Caco-2 (cell line): ENCODE data around the gene SMIM15. TPM values are rescaled to one million over a fixed set of nuclear protein-coding genes. Genes with fewer than 3 reads are reported as not detected.

ENCODE experiments used
- BruUV-seq: library from RNA; stranded (reverse); fragments of 400-500 nt; replicated peaks from 2 replicates; lab custom pipeline; 2021; lab: Mats Ljungman, UMichigan
- CTCF ChIA-PET: fragments of 300-600 bp; sonication (Branson Sonifier 250); formaldehyde crosslinking; loops from one replicate; lab custom pipeline; 2022; ENCODE audit warnings: antibody characterized with exemption; lab: Charles Lee
- POLR2A ChIA-PET: fragments of 300-600 bp; sonication (Branson Sonifier 250); formaldehyde crosslinking; loops from one replicate; lab custom pipeline; 2022; ENCODE audit warnings: antibody characterized with exemption; lab: Charles Lee
- DNase-seq, 2 experiments: peaks; one replicate each; pipeline versions ENCODE4 v3.0.0 to v3.0.0-alpha.2; 2020 to 2022
- H3K27me3 ChIP-seq: replicated peaks from 2 replicates; pipeline ENCODE4 v1.6.0; 2011; ENCODE audit warnings: low read length; ENCODE audit not compliant: control insufficient read depth, insufficient read depth
- H3K36me3 ChIP-seq: 2 replicates; pipeline ENCODE4 v1.5.1; 2011; ENCODE audit warnings: low read length; ENCODE audit not compliant: control insufficient read depth, insufficient read depth
- H3K4me1 ChIP-seq: fragments of 250-450 bp; sonication (Bioruptor Pico); 2 replicates; pipeline ENCODE4 v1.5.1; 2020; ENCODE audit warnings: mild to moderate bottlenecking
- H3K4me3 ChIP-seq: 2 replicates; pipeline ENCODE4 v1.5.1; 2011; ENCODE audit warnings: low read depth, mild to moderate bottlenecking, control low read depth, low read length
- H3K9me3 ChIP-seq: fragments of 250-450 bp; sonication (Bioruptor Pico); 2 replicates; pipeline ENCODE4 v1.5.1; 2020; ENCODE audit warnings: mild to moderate bottlenecking, moderate library complexity
- H3K27ac Mint-ChIP-seq: one replicate; pipeline ENCODE4 v1.8.0; 2022; ENCODE audit warnings: mixed read lengths; ENCODE audit not compliant: unreplicated experiment
- H3K27me3 Mint-ChIP-seq: one replicate; pipeline ENCODE4 v1.8.0; 2022; ENCODE audit warnings: mixed read lengths; ENCODE audit not compliant: insufficient read depth, unreplicated experiment
- H3K36me3 Mint-ChIP-seq: one replicate; pipeline ENCODE4 v1.8.0; 2022; ENCODE audit warnings: mild to moderate bottlenecking, mixed read lengths; ENCODE audit not compliant: insufficient read depth, unreplicated experiment
- H3K4me1 Mint-ChIP-seq: one replicate; pipeline ENCODE4 v1.8.0; 2022; ENCODE audit warnings: low read depth, mixed read lengths; ENCODE audit not compliant: unreplicated experiment
- H3K4me3 Mint-ChIP-seq: one replicate; pipeline ENCODE4 v1.8.0; 2022; ENCODE audit warnings: mild to moderate bottlenecking, moderate library complexity, mixed read lengths; ENCODE audit not compliant: unreplicated experiment
- H3K9me3 Mint-ChIP-seq: one replicate; pipeline ENCODE4 v1.8.0; 2022; ENCODE audit warnings: mixed read lengths; ENCODE audit not compliant: unreplicated experiment
- intact Hi-C: fragments of 100-400 bp; cut with micrococcal nuclease; formaldehyde crosslinking; loops from one replicate; pipeline ENCODE4 v1.10.0; 2022; ENCODE audit not compliant: unreplicated experiment
- total RNA-seq: library from RNA; stranded (reverse); gene quantifications from 2 replicates; pipeline ENCODE4 v1.2.3, GENCODE V29; 2022
- TF ChIP-seq, protein P1 (sequence below), 2 experiments: fragments of 200-600 bp in 1 of 2; IDR thresholded peaks; 1 replicate in 1 of 2; 2 replicates in 1 of 2; pipeline versions ENCODE4 v1.5.1 to v1.8.0; 2011 to 2022; ENCODE audit warnings: antibody characterized with exemption in 1 of 2, control low read depth in 1 of 2, inconsistent platforms in 1 of 2, low read depth in 1 of 2, low read length in 1 of 2, mild to moderate bottlenecking in 1 of 2, moderate library complexity in 1 of 2; ENCODE audit not compliant: insufficient read depth in 1 of 2, severe bottlenecking in 1 of 2, unreplicated experiment in 1 of 2

Gene SMIM15
- total RNA-seq, 1 experiment from 2014 or later: 57.7 TPM

DNA sequence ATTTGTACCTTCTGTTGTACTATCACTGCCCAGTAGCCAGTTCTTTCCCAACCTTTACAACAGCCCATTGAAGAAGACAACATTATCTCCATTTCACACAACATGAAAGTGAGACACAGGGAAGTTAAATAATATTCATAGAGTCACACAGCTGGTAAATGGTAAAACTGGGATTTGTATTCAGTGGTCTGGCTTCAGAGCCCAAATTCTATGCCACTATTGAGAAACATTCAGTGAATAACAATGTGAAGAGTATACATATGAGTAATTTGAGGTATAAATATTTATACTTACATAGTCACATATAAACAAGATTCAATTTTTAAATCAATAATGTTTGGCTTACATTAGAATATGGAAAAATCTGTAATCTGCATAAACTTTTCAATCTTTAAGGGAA is 13.8 kb downstream of the SMIM15 start:
- H3K9me3 Mint-ChIP-seq: peaks cover 11% of the 10 kb centered on the region

DNA sequence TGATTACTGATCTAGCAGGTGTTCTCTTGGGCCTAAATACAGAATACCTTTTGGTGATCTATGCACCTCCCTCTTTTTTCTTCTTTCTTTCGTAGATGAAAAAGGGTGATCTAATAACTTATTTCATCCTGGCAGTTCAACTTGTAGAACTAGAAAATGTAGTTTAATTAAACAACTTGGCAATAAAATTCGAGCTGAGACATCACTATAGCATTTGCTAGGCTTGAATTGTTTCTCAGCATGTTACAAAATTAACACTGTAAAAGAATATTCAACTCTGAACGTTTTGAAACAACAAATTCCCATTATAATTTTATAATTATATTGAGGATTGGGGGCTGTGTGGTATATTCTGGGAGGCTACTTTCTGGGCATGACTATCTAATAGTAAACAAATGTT is 19.5 kb downstream of the SMIM15 start:
- no peaks in the 10 kb centered on the region for H3K4me1 ChIP-seq
- POLR2A ChIA-PET: no interaction called here
- Mint-ChIP-seq H3K27me3 (no peaks in the 10 kb centered on the region), H3K9me3 (peaks cover 11% of the 10 kb centered on the region), H3K4me3 (no peak overlapping the region), H3K4me1 (no peaks in the 10 kb centered on the region), H3K36me3 (no peaks in the 10 kb centered on the region), H3K27ac (no peak overlapping the region)
- CTCF ChIA-PET: no interaction called here
- no peaks in the 10 kb centered on the region for H3K9me3 ChIP-seq
- intact Hi-C loops: no loop called here
- no peak overlapping the region for H3K4me3 ChIP-seq
- no peaks in the 10 kb centered on the region for H3K27me3 ChIP-seq
- TF ChIP-seq, protein P1, sequence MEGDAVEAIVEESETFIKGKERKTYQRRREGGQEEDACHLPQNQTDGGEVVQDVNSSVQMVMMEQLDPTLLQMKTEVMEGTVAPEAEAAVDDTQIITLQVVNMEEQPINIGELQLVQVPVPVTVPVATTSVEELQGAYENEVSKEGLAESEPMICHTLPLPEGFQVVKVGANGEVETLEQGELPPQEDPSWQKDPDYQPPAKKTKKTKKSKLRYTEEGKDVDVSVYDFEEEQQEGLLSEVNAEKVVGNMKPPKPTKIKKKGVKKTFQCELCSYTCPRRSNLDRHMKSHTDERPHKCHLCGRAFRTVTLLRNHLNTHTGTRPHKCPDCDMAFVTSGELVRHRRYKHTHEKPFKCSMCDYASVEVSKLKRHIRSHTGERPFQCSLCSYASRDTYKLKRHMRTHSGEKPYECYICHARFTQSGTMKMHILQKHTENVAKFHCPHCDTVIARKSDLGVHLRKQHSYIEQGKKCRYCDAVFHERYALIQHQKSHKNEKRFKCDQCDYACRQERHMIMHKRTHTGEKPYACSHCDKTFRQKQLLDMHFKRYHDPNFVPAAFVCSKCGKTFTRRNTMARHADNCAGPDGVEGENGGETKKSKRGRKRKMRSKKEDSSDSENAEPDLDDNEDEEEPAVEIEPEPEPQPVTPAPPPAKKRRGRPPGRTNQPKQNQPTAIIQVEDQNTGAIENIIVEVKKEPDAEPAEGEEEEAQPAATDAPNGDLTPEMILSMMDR (IDR thresholded peaks at IDR 0.05; ENCODE audit: insufficient read depth in 1 of 2, low read depth in 1 of 2, low read length in 1 of 2, severe bottlenecking in 1 of 2, unreplicated experiment in 1 of 2): no peak
- H3K36me3 ChIP-seq: no peaks in the 10 kb centered on the region
- DNase-seq: no peak
- no TSS peak for BruUV-seq

More for the DNA sequence above, 13.8 kb downstream of the SMIM15 start:
- Mint-ChIP-seq H3K36me3 (no peaks in the 10 kb centered on the region), H3K27ac (no peak overlapping the region), H3K4me1 (no peaks in the 10 kb centered on the region), H3K4me3 (no peak overlapping the region), H3K27me3 (no peaks in the 10 kb centered on the region)
- Histone ChIP-seq H3K36me3 (no peaks in the 10 kb centered on the region), H3K4me3 (no peak overlapping the region), H3K27me3 (no peaks in the 10 kb centered on the region), H3K4me1 (no peaks in the 10 kb centered on the region), H3K9me3 (no peaks in the 10 kb centered on the region)
- intact Hi-C loops: no loop called here
- ChIA-PET CTCF (no interaction called here), POLR2A (no interaction called here)
- TF ChIP-seq, protein P1 (IDR thresholded peaks at IDR 0.05; ENCODE audit: insufficient read depth in 1 of 2, low read depth in 1 of 2, low read length in 1 of 2, severe bottlenecking in 1 of 2, unreplicated experiment in 1 of 2): no peak
- no peak for DNase-seq
- BruUV-seq: no TSS peak

DNA sequence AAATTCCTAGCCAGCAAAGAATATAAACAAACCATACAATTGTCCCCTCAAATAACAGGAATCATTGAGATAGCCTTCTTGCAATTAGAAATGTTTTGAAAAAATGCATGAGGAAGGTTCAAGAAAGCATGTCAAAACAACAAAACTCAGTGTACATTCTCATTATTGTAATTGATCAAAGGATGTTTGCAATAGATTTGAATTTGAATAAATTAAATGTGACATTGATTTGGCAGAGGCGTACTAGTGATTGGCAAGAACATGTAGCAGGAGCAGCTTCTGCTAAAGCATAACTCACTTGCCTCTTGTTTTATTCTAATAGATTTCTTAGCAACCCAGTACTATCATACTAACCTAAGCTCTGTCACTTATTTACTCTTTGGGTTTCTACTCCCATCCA is 19.9 kb downstream of the SMIM15 start:
- intact Hi-C loops: no loop called here
- no peaks in the 10 kb centered on the region for H3K9me3 ChIP-seq
- Mint-ChIP-seq H3K9me3 (peaks cover 11% of the 10 kb centered on the region), H3K27ac (no peak overlapping the region), H3K4me3 (no peak overlapping the region), H3K27me3 (no peaks in the 10 kb centered on the region), H3K36me3 (no peaks in the 10 kb centered on the region), H3K4me1 (no peaks in the 10 kb centered on the region)
- H3K36me3 ChIP-seq: no peaks in the 10 kb centered on the region
- H3K4me3 ChIP-seq: no peak overlapping the region
- no TSS peak for BruUV-seq
- ChIA-PET POLR2A (no interaction called here), CTCF (no interaction called here)
- H3K27me3 ChIP-seq: no peaks in the 10 kb centered on the region
- no peak for DNase-seq
- TF ChIP-seq, protein P1 (IDR thresholded peaks at IDR 0.05; ENCODE audit: insufficient read depth in 1 of 2, low read depth in 1 of 2, low read length in 1 of 2, severe bottlenecking in 1 of 2, unreplicated experiment in 1 of 2): no peak
- H3K4me1 ChIP-seq: no peaks in the 10 kb centered on the region
